ENCODE measurements around the gene DEFB128.

- no peak for TF ChIP-seq CTCF (IDR thresholded peaks at IDR 0.05)
- TF ChIP-seq ZFX (IDR thresholded peaks at IDR 0.05; ENCODE audit: borderline replicate concordance): no peak
Observed at GRCh38 chr20:210809-211502, 21.4 kb upstream of the DEFB128 start.

Measured in 22Rv1 (cell line).